IPS-18a (cell line): Measurements from ENCODE around the gene REC8.
"Not testable (repeated sequence)": the region's sequence is repeated elsewhere in the genome, so short reads cannot be mapped to it uniquely, and the experiment has no call there.

ENCODE experiments used
- H3K27ac ChIP-seq: one replicate; pipeline ENCODE4 v1.5.1; 2013; ENCODE audit warnings: low read length
- H3K27me3 ChIP-seq: one replicate; pipeline ENCODE4 v1.6.1; 2013; ENCODE audit warnings: mild to moderate bottlenecking, low read length; ENCODE audit not compliant: control insufficient read depth, insufficient read depth
- H3K36me3 ChIP-seq: one replicate; pipeline ENCODE4 v1.6.1; 2013; ENCODE audit warnings: low read depth, low read length; ENCODE audit not compliant: control insufficient read depth
- H3K4me1 ChIP-seq: one replicate; pipeline ENCODE4 v1.6.1; 2013; ENCODE audit warnings: low read depth, low read length; ENCODE audit not compliant: control insufficient read depth
- H3K4me3 ChIP-seq: one replicate; pipeline ENCODE4 v1.5.1; 2013; ENCODE audit warnings: low read length
- H3K9ac ChIP-seq: one replicate; pipeline ENCODE4 v1.6.1; 2013; ENCODE audit warnings: mild to moderate bottlenecking, low read length, moderate library complexity
- H3K9me3 ChIP-seq: one replicate; pipeline ENCODE4 v1.6.1; 2013; ENCODE audit warnings: low read depth, low read length; ENCODE audit not compliant: control insufficient read depth

REC8 gene

DNA sequence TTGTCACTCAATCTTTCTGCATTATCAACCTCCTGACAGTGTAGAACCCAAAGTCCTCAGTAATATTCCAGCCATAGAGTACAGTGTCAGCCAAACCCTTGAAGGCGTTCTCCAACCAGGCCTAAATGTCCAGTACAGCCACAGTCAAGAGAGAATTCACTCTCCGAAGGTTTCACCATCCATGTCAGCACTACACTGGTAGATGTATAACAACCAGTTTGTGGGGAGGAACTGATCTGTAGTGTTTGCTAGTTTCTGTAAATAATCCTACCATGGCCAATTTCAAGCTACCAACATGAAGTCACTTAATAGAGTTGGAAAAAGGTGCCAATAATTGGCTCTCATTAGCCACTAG lies 44.4 kb downstream of the REC8 start:
- Histone ChIP-seq H3K9ac (no peak overlapping the region), H3K27ac (no peak overlapping the region), H3K27me3 (no peaks in the 10 kb centered on the region), H3K36me3 (peaks cover 10% of the 10 kb centered on the region), H3K9me3 (no peaks in the 10 kb centered on the region), H3K4me3 (peak overlapping the region; percentile 79), H3K4me1 (peaks cover 5% of the 10 kb centered on the region)

DNA sequence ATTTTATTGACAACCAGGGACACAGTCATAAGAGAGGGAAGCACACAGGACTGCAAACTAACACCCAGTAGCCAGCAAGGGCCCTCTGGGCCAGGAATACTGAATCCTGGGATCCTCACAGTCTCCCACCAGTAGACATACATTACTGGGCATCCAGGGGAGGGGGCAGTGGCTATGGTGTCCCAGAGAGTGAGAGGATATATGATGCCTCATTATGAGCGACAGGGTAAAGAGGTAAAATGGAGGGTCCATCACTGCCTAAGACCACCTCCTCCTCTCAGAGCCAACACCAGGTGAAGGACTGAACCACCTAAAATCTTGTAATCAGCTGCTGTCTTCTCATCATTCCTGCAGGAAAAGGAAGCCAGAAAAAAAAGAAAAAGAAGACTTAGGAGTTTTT lies 45.0 kb downstream of the REC8 start:
- H3K27ac ChIP-seq, H3K27me3 ChIP-seq, H3K4me1 ChIP-seq, H3K9ac ChIP-seq, H3K4me3 ChIP-seq, H3K9me3 ChIP-seq, H3K36me3 ChIP-seq: not testable (repeated sequence)

DNA sequence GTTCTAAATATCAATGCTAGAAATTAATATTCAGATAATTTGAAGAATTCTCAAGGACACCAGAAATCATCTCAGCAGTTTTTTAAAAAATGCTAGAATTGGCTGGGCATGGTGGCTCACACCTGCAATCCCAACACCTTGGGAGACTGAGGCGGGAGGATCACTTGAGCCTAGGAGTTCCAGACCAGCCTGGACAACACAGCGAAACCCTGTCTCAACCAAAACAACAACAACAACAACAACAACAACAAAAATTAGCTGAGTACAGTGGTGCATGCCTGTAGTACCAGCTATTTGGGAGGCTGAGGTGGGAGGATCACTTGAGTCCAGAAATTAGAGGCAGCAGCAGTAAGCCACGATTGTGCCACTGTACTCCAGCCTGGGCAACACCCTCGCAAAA lies 47.2 kb downstream of the REC8 start:
- H3K27me3 ChIP-seq: no peaks in the 10 kb centered on the region
- no peak overlapping the region for H3K9ac ChIP-seq

DNA sequence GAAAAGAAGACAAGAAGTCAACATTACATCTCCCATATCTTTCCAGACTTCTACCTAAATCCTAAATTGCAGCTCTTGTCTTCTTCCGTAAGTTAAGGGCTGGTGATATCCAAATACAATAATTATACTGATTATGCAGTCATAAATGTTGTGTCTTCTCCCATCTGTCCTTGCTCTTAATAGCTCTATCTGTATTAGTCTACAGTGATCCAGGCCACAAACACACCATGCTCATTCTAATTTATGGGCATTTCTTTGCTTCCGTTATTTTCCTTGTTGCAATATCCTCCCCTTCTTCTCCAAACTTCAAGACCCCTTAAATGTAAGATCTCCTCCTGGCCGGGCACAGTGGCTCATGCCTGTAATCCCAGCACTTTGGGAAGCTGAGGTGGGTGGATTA lies 47.6 kb downstream of the REC8 start:
- Histone ChIP-seq H3K9ac (no peak overlapping the region), H3K27ac (no peak overlapping the region), H3K4me1 (no peaks in the 10 kb centered on the region), H3K36me3 (no peaks in the 10 kb centered on the region), H3K27me3 (no peaks in the 10 kb centered on the region), H3K4me3 (no peak overlapping the region), H3K9me3 (no peaks in the 10 kb centered on the region)

More for the DNA sequence above, 47.2 kb downstream of the REC8 start:
- no peak overlapping the region for H3K4me3 ChIP-seq
- H3K36me3 ChIP-seq: peaks cover under 1% of the 10 kb centered on the region
- H3K4me1 ChIP-seq: no peaks in the 10 kb centered on the region
- no peaks in the 10 kb centered on the region for H3K9me3 ChIP-seq
- H3K27ac ChIP-seq: no peak overlapping the region

DNA sequence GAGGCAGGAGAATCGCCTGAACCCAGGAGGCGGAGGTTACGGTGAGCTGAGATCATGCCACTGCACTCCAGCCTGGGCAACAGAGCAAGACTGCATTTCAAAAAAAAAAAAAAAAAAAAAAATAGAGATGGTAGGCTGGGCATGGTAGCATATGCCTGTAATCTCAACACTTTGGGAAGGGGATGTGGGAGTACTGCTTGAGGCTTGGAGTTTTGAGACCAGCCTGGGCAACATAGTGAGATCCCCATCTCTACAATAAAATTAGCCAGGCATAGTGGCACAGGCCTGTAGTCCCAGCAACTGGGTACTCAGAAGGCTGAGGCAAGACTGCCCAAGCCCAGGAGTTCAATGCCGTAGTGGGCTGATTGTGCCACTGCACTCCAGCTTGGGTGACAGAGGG lies 51.1 kb downstream of the REC8 start:
- not testable (repeated sequence) for H3K27ac ChIP-seq, H3K27me3 ChIP-seq, H3K4me3 ChIP-seq, H3K36me3 ChIP-seq, H3K4me1 ChIP-seq, H3K9ac ChIP-seq, H3K9me3 ChIP-seq

DNA sequence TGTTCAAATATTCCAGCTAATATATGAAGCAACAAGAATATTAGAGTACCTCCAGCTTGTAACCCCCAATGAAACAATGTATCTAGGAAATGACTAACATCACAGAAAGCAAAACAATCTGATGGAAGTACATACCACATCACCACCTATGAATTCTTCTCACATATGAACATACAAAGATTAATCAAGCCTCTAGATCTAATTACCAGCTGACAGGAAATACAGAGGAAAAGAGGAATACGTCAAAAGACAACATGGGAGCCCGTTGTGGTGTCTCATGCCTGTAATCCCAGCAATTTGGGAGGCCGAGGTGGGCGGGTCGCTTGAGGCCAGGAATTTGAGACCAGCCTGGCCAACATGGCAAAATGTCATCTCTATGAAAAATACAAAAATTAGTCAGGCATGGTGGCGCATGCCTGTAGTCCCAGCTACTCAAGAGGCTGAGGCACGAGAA lies 52.8 kb downstream of the REC8 start:
- no peaks in the 10 kb centered on the region for H3K4me1 ChIP-seq
- H3K9ac ChIP-seq: no peak overlapping the region
- peaks cover 2% of the 10 kb centered on the region for H3K36me3 ChIP-seq
- no peaks in the 10 kb centered on the region for H3K9me3 ChIP-seq
- H3K27ac ChIP-seq: no peak overlapping the region
- H3K4me3 ChIP-seq: no peak overlapping the region
- H3K27me3 ChIP-seq: no peaks in the 10 kb centered on the region

DNA sequence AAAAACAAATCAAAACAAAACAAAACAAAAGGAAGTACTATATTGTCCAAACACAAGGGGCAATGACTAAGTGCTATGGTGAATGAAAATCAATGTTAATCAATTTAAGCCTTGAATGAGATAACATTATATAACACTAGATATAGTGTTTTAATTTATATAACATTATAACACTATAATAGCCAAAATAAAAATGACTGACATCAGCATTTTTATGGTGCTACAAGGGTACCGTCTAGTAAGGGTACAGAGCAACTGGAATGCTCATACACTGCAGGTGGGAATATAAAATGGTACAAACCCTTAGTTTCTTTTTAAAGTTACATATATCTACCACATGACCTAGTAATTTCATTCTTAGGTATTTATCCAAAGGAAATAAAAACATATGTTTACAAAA lies 54.6 kb downstream of the REC8 start:
- Histone ChIP-seq H3K27ac (no peak overlapping the region), H3K4me1 (no peaks in the 10 kb centered on the region), H3K9me3 (no peaks in the 10 kb centered on the region), H3K4me3 (no peak overlapping the region), H3K36me3 (peaks cover 2% of the 10 kb centered on the region), H3K27me3 (no peaks in the 10 kb centered on the region), H3K9ac (no peak overlapping the region)

DNA sequence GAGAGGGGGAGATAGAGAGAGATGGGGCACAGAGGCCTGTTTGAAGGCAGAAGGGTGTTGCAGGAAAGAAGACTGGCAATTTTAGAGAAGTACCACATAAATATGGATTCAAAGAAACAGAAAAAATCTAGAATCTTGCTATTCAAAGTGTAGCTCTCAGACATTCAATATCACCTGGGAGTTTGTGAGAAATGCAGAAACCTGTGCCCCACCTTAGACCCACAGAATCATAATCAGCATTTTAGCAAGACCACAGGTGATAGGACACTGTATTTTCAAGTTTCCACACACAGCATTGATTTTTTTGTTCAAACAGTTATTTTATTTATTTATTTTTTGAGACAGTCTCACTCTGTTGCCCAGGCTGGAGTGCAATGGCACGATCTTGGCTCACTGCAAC lies 57.0 kb downstream of the REC8 start:
- H3K27me3 ChIP-seq: no peaks in the 10 kb centered on the region
- H3K9me3 ChIP-seq: no peaks in the 10 kb centered on the region
- H3K4me3 ChIP-seq: no peak overlapping the region
- no peak overlapping the region for H3K27ac ChIP-seq
- peaks cover 7% of the 10 kb centered on the region for H3K4me1 ChIP-seq
- no peak overlapping the region for H3K9ac ChIP-seq
- H3K36me3 ChIP-seq: peaks cover 2% of the 10 kb centered on the region
